Thyroid gland (tissue), 4 donors: Measurements from ENCODE around the gene KRTAP10-1.

Experiments used
- CTCF ChIP-seq, 6 experiments: fragments of 200-600 bp in 3 of 6; fragments of 450-650 bp in 3 of 6; sonication (generic) in 3 of 6; IDR thresholded peaks; one replicate each; pipeline ENCODE4 v1.5.1; 2016 to 2019; ENCODE audit warnings: antibody characterized with exemption in 6 of 6, mild to moderate bottlenecking in 2 of 6, inconsistent platforms in 1 of 6, moderate library complexity in 1 of 6
- POLR2A ChIP-seq, 2 donors: fragments of 450-650 bp; IDR thresholded peaks; one replicate each; pipeline ENCODE4 v1.6.1; 2017; ENCODE audit warnings: antibody characterized with exemption in 2 of 2, mild to moderate bottlenecking in 2 of 2, moderate library complexity in 1 of 2

GRCh38 chr21:44517175-44517899, 22.7 kb downstream of the KRTAP10-1 start:
- no peak for TF ChIP-seq POLR2A (IDR thresholded peaks at IDR 0.05)
- no peak for TF ChIP-seq CTCF (IDR thresholded peaks at IDR 0.05)
